ENCODE data around the gene CRISPLD2.

The CRISPLD2 gene

GRCh38 chr16:84887207-84887606 is 67.4 kb downstream of the CRISPLD2 start:
- no peak for DNase-seq

DNA sequence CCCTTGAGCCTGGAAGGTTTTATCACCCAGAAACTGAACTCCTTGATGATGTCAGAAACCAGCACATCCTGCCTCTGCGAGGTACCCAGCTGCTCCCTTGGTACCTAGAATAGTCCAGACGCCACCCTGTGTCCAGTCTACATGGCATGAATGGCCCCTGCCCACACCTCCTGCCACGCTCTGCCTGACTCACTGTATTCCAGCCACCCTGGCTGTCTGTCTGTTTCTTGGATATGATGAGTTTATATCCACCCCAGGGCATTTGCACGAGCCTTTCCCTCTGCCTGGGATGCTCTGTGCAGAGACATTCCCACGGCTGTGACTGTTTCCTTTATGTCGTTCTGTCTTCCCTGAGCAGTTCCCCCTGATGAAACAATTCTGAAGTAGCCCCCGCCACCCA is 68.7 kb downstream of the CRISPLD2 start:
- no peak for DNase-seq

DNA sequence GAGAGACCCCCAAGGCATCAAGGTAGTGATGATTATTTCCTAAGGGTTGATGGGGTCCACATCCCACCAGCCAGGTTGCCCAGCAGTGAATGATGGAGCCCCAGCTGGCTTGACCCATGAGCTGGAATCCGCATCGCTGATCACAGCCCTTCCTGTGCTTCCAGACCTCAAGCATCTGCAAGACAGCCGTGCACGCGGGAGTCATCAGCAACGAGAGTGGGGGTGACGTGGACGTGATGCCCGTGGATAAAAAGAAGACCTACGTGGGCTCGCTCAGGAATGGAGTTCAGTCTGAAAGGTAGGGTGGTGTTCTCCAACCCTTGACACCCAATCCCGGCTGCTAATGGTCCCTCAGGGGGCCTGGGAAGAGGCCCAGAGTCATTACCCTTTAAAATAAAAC is 69.3 kb downstream of the CRISPLD2 start:
- no peak for DNase-seq

DNA sequence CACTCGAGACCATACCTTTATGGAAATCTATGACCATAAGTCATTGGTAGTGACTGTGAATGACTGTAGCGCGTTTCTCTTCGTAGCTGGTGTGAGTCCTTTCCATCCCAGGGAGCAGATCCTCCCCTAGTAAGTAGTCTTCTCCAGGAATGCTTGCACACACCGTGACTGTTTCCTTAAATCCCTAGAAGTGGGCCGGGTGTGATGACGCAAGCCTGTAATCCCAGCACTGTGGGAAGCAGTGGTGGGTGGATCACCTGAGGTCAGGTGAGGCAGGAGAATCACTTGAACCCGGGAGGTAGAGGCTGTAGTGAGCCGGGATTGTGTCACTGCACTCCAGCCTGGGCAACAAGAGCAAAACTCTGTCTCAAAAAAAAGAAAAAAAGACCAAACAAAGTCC is 70.6 kb downstream of the CRISPLD2 start:
- DNase-seq = no peak

DNA sequence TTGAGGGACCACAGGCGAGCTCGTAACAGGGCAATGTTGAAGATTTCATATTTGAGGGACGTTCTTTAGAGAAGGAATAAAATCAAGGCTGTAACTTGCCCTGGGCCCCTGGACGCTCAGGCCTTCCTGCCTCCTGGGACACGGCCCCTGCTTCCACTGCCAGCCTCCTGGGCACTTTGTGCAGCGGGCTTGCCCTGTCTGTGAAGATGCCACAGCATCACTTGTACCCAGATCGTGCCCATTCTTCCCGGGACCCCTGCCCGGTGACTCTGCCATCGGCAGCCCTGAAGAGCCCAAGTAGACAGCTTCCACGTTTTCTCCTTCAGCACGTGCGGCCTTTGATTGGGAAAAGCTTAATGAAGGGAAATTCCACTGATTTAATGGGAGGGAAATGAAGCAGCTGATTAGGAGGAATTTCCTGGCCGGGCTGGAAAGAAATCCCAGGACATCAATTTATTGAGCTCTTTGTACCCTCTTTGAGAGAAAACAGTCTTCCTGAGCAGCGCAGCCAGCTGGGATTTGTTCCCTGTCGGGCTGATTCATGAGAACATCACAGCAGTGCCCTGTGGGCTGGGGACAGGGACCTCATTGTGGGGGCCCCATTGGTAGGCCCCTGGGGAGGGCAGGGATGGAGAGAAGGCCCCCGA is 71.5 kb downstream of the CRISPLD2 start:
- no peak for DNase-seq

DNA sequence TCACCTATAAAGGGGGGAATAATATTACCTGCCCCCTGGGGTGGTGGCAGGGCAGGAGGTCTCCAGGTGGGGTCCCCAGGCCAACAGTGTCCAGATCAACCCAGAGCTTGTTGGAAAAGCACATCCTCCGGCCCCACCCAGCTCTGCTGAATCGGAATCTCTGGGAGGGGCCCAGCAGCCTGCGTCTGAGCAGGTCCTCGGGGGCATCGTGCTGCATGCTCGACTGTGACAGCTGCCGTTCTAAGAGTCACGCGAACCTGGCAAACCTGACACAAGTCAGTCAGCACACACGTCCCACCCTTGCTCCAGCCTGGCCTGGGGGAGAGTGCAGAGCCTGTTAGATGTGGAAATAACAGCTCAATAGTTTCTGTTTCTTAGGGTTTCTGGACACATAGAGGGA is 72.3 kb downstream of the CRISPLD2 start:
- no peak for DNase-seq

GRCh38 chr16:84893467-84893848 is 73.7 kb downstream of the CRISPLD2 start:
- DNase-seq = no peak

DNA sequence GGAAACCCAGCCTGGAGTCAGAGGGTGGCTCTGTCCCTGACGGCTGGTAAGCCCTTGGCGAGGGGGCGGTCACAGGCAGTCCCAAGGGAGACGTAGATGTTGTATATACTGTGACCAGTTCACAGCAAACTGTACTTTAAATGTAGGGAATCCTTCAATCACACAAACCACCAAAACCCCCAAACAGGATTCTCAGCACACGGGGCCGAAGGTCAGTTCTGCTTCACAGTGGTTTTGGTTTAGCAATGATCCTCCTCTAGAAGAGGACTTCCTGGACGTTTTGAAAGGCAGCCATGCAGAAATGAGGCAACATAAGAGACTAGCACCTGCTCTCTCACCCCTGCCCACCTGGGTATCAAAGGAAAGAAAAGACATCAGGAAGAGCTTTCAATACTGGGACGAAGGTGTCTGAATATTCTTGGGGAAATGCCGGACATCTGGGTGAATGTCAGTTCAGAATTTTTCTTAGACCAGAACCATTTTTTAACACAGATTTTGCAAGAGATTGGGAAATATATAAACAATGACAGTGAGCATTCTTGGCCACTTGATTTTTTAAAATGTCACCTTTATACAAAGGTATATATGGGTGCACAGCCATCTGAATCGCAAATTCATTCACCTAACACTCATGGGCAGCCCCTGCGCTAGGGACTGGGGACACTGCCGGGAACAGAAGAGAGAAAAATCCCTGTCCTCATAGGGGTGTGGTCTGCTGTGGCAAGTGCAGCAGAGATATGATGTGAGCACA is 74.2 kb downstream of the CRISPLD2 start:
- no peak for DNase-seq

GRCh38 chr16:84895016-84895415 is 75.2 kb downstream of the CRISPLD2 start:
- DNase-seq = no peak

- no peak for DNase-seq
Measured at GRCh38 chr16:84896847-84897246, 77.1 kb downstream of the CRISPLD2 start.

DNA sequence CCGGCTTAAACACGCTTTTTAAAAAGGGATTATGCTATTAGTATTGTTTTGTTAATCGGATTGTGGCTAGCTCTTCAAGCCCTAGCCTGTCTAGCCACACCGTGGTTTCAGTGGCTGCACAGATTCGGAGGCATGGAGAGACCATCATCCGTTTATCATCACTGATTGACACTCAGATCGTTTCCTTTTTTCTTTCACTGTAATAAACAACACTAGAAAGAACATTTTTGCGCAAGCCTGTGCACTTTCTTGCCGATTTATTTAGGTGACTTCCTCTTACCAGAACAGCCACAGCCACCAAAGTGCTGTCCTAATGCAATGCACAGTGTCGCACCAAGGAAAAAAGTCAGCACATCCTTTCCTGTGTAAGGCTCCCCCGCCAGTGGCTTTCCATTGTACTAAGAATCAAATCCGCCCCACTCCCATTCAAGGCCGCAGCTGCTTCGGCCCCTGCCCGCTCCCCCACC is 78.2 kb downstream of the CRISPLD2 start:
- DNase-seq = no peak

DNA sequence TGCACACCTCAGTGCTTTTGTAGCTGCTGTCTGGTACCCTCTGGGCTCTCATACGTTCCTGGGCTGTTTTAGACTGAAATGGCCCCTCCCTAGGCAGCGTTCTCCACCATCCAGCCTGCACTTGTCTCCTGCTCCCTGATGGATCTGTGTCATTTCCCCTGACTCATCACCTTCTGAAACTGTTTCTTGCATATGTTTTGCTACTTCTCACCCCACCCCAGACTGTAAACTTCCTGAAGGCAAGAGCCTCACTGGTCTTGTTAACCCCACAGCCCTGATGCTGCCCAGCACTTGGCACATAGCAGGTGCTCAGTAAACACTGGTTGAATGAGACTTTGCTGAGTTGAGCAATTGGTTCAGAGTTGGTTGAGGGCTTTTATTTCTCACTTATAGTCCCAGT is 78.7 kb downstream of the CRISPLD2 start:
- DNase-seq = no peak

- no peak for DNase-seq
Measured at GRCh38 chr16:84899414-84899813, 79.6 kb downstream of the CRISPLD2 start.

GRCh38 chr16:84905965-84906460 is 86.2 kb downstream of the CRISPLD2 start:
- DNase-seq = peak; percentile 79

- no peak for DNase-seq
Measured at GRCh38 chr16:84907051-84907450, 87.3 kb downstream of the CRISPLD2 start.

DNA sequence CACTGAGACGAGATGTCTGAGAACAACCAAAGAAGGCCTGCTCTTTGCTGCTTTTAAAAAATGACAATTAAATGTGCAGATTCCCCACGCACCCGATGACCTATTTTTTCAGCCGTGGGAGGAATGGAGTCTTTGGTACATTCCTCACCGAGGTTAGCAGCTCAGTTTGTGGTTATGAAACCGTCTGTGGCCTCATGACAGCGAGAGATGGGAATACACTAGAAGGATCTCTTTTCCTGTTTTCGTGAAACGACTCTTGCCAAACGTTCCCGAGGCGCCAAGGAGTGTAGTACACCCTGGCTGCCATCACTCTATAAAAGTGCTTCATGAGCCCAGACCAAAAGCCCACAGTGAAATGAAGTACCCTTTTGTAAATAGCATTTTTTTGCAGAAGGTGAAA is 87.8 kb downstream of the CRISPLD2 start:
- no peak for DNase-seq

DNA sequence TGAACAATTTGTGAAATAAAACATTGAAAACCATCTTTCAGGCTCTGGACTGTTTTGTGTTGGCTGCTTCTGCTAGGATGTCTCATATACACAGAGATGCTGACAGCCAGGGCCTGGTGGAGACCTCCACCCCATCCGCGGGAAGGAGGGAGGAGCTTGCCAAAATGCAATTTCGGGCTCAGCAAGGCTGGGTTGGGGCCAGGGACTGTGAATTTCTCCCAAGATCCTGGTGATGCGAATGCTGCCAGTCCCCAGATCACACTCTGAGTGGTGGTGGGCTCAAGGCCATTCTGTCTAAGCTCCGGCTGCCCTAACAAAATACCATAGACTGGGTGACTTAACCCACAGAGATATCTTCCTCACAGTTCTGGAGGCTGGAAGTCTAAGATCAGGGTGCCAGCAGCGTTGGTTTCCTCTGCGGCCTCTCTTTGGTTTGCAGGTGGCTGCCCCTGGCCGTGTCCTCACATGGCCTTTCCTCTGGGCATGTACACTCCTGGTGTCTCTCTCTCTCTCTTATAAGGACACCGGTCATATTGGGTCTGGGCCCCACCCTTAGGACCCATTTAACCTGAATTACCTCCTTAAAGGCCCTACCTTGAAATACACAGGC is 89.8 kb downstream of the CRISPLD2 start:
- no peak for DNase-seq

- no peak for DNase-seq
Measured at GRCh38 chr16:84911486-84912216, 91.9 kb downstream of the CRISPLD2 start.

- no peak for DNase-seq
Measured at GRCh38 chr16:84913315-84913714, 93.5 kb downstream of the CRISPLD2 start.

- no peak for DNase-seq
Measured at GRCh38 chr16:84914273-84914672, 94.5 kb downstream of the CRISPLD2 start.

DNA sequence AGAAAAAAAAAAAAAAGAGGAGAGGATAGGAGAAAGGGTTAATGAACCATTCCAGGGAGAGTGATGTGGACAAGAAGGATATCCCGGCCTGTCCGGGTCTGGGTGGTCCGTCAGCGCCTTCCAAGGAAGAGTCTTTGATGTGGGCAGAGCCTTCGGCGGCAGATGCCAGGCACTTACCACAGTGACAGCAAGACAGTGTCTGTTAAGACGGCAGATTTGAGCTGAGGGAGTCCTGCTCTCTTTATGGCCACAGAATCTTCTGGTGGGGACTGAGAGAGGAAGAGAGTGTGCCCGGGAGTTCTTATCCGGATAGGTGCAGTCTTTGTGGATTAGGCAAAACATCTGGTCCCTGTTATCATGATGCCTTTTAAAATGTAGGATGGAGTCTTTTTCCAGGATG is 96.4 kb downstream of the CRISPLD2 start:
- peak; percentile 44 for DNase-seq

- DNase-seq = peak; percentile 43
Measured at GRCh38 chr16:84916850-84917249, 97.1 kb downstream of the CRISPLD2 start.

DNA sequence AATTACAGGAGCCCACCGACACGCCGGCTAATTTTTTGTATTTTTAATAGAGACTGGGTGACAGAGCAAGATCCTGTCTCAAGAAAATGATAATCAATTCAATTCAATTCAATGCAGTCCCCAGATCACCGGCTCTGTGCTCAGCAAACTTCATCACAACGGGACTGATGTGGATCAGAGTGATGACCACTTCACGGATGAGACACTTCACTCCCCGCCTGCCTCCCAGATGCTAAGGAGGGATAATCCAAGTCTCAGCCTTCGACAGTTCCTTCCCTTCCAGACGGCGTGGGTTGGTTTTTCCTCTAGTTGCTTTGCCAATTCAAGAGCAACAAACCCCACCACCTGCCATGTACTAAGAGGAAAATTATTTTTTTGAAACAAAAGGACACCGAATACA is 97.7 kb downstream of the CRISPLD2 start:
- peak; percentile 14 for DNase-seq

Data from NCI-H2171 treated with DMSO at 0.1 percent for 48 hours (cell line).